Stimulated activated CD4-positive, alpha-beta T cell treated with anti-CD3 and anti-CD28 coated beads, Interleukin-12 subunit alpha, Interleukin-12 subunit beta, amount 100 ng/mL, for 48 hours (primary cell): ENCODE measurements around the gene CIITA.
"Not testable (repeated sequence)": the region's sequence is repeated elsewhere in the genome, so short reads cannot be mapped to it uniquely, and the experiment has no call there.

Experiments used
- DNase-seq, 3 donors: peaks; one replicate each; pipeline ENCODE4 v3.0.0-alpha.2; 2020; ENCODE audit warnings: low read depth in 2 of 3, low spot score in 1 of 3

The CIITA gene

GRCh38 chr16:10935226-10935915, 58.4 kb downstream of the CIITA start:
- no peak for DNase-seq

DNA sequence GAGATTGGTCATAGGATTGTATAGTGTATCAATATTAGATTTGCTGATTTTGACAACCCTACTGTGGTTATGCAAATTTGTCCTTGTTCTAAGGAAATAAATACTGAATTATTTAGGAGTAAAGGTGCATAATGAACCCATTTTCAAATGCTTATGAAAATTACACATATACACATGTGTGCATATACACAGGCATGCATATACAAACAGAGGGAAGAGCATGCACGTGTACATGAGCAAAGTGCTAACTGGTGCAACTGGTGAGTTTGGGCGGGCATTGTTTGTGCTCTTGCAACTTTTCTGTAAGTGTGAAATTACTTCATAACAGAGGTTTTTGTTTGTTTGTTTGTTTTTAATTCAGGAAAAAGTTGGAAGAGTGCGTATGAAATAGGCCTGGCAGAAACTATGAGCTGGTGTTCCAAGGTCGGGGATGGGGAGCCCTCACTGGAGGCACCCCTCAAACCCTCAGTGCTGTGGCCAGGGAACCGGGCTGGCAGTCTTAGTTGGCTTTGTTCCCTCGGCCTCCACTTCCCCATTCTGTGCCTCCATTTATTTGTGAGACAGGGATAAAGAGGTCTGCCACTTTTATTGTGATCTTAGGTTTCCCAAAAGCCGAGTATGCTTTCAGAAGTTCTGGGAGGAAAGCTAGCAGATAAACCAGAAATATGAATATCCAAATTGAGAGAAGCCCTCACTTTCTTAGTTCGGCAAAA, 59.4 kb downstream of the CIITA start:
- DNase-seq: no peak

DNA sequence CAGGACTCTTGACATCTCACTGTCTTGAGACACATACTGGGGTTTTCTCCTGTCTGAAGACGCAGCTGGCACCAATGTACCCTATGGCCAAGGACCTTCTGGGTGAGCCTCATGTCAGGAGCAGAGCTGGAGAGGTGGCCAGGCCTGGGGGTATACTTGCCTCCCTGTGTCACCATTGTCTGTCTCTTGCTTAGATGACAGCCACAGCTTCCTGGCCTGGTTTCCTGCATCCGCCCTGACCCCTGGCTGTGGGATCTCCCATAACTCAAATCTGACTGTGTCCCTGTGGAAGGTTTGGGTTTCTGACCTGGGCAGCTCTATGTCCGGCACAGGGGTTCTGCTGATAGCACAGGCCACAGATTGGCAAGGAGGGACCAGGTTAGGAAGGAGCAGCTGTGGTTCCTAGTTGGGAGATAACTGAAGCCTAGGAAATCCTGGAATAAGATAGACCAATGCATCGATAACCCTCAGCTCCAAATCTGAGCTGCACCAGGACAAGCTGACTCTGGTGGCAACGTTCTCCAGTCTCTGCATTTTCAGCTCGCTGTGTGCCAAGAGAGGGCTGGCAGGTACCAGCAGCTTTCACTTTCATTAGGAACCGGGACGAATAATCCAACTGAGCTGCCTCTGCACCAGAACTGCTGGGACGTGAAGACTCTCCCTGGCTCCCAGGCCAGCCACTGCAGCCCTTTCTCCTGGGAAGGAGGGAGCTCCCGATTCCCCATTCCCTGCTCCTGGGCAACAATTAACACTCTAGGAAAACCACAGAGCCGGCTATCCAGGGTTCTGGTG, 60.3 kb downstream of the CIITA start:
- DNase-seq: no peak

DNA sequence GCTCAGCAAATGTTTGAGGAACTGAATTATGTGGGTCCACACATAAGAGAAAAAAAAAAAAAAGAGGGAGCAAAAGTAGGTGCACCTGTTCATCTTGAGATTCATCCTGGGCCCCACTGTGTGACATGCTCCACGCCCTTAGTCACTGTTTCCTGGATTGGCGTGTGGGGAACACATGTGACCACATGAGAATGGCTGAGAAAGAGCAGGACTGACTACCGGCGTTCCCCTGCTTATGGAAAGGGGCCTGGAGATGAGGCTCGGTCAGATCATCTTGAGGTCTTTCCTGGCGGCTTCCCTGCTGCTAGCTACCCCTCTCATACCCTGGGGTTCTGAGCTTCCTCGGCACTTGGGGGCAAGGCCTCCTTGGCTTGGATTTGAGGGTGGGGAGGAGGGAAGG, 61.3 kb downstream of the CIITA start:
- DNase-seq: no peak

DNA sequence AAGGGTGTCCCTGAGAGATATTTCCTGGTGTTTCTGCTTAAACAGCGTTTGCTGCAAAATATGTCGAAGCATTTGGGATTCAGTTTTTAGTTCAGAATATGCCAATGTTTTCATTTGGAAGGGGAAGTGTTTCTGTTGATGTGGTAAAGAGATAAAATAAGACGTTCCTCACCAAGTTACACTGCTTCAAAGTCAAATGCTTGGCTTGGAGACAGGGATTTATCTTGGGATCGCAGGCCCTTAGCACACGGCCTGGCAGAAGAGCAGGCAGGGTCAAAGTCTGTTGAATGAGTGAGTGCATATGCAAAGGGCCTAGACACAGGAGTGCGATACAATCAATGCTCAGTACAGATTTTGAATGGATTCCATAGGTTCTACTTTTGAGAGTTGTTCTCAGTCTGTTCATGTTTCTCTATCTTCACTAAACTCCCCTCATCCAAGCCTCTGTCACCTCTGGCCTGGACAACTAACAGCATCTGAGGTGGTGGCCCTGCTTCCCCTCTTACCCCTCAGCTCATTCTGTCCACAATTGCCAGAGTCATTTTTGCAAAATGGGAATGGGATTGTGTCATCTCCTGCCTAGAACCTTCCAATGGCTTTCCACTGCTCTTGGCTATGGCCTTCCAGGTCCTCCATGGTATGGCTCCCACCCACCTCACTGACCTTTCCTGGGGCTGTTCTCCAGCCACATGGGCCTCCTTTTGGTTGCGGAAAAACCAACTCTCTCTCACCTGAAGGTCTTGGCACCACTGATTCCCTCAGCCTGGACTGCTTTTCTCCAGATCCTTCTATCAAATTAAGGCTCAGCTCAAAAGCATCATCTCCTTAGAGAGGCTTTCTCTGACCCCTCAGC, 62.0 kb downstream of the CIITA start:
- DNase-seq: no peak

- no peak for DNase-seq
Measured at GRCh38 chr16:10939649-10940234, 62.7 kb downstream of the CIITA start.

DNA sequence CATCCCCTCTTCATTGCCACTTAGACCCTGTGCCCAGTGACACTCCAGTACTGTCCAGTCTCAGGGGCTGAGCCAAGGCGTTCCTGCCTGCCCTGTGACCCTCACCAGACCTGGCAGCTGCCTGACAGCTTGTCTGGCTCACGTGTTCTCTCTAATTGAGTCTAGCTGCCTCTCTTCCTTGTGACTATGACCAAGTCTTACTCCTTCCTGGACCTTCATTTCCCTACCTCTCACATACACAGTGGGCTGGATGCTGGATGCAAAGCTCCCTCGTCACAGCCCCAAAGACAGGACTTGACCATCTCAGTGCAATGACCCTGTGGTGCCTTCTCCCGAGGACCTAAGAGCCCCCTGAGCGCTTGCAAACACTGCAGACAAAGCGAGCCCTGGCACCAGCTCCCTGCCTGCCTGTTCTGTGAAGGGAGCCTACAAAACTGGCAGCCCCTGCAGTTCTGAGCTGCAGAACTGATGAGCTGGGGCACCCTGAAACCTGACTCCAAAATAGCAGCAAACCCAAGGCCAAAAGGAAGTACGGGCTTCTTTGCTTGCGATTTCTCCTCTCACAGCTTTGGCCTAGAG, 63.6 kb downstream of the CIITA start:
- DNase-seq: no peak

- DNase-seq: no peak
Measured at GRCh38 chr16:10941127-10941933, 64.3 kb downstream of the CIITA start.

GRCh38 chr16:10941935-10942351, 64.9 kb downstream of the CIITA start:
- not testable (repeated sequence) for DNase-seq

GRCh38 chr16:10942352-10943063, 65.5 kb downstream of the CIITA start, which contains the start of gene DEXI:
DEXI (minus strand) TSS chr16:10942468; CDS start chr16:10942005, 463 bp downstream.
- DNase-seq: peak; percentile 88 to 91 (median 90)

GRCh38 chr16:10943064-10943353, 66.0 kb downstream of the CIITA start:
- DNase-seq: no peak

DNA sequence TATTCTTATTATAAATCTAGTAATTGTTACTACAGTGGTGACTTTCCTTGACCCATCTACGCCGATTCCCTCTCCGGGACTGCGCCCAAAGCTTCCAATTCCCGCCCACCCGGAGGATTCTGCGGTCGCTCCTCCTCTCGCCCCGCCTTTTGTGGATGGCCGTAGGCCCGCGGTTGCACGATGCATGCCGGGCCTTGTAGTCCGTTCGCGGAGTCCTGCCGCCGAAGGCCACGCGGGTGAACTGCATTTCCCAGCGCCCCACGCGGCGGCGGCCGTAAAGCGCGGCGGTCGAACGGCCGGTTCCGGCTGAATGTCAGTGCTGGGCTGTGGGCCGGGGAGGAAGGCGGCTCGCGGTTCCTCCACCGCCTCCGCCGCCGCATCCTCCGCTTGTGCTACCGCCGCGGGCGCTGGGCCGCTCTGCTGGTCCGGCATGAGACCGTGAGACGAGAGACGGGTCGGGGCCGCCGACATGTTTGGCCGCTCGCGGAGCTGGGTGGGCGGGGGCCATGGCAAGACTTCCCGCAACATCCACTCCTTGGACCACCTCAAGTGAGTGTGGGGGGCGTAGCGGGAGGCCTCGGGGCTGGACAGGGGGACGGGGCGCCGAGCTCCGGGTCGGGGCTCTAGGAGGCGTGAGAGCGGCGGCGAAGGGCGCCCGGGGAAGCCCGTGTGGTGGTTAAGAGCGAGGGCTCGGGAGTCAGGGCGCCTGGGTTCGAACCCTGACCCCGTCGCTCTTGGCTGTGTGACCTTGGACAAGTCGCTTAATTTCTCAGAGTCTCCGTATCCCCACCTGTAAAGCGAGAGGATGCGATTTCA, 67.5 kb downstream of the CIITA start, which contains the start of gene CLEC16A:
TSS of gene CLEC16A (plus strand) at position 316 of the 816 bp plus-strand sequence. CDS start at position 470, 154 bp downstream.
- peak; percentile 91 to 95 (median 94) for DNase-seq

- DNase-seq: no peak
Measured at GRCh38 chr16:10945065-10945787, 68.2 kb downstream of the CIITA start.

GRCh38 chr16:10946308-10946707, 69.3 kb downstream of the CIITA start:
- DNase-seq: no peak

- no peak for DNase-seq
Measured at GRCh38 chr16:10947211-10947787, 70.3 kb downstream of the CIITA start.

DNA sequence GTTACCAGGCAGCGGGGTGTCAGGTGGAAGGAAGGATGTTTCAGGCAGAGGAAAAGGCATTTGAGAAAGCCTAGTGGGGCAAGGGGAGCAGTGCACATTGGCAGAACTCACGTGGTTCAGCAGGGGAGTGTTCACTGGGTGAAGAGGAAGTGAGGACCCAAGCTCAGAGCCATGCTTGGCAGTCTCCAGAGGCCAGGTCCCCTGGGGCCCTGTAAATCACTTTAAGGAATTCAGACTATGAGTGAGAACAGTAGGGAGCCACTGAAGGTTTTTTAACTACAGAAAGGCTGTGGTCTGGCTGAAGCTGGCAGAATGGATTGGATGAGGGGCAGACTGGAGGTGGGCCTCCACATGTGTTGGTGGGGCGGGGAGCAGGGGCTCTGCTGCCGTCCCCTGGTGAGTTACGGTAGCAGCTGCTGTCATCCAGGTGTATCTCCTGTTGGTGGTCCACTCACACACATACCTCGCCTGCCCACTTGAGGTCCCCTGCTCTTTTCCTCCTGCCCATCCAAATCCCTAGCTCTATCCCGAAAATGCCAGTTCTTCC, 72.5 kb downstream of the CIITA start:
- DNase-seq: no peak

- DNase-seq: no peak
Measured at GRCh38 chr16:10950393-10950792, 73.4 kb downstream of the CIITA start.
